ENCODE measurements around the gene PLA2G12B. TPM values are rescaled to one million over a fixed set of nuclear protein-coding genes. Genes with fewer than 3 reads are reported as not detected.

The PLA2G12B gene
- total RNA-seq, 3 donors from 2014 or later (not counting 1 experiment from before 2014, with no cell fraction given), result not detected

DNA sequence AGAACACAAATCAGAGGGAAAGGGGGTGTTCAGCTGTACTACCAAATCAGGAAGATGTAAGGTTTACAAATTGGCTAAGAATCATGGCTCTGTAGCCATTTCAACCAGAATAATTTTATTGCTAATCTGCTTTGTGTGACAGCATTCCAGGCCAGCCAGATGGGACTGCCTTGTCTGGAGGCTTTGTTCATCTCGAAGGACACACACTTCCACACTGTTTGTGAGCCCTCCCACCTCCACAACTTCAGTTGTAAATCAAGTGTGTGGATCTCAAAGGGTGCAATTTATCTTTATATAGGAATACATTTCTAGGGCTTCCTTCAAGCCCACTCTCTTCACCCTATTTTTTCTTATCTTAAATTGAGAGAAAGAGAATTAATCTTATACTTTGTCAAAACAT is 68.0 kb downstream of the PLA2G12B start:
- Mint-ChIP-seq H3K36me3 (peaks cover 10% of the 10 kb centered on the region), H3K4me3 (no peak overlapping the region), H3K9me3 (no peaks in the 10 kb centered on the region), H3K4me1 (peaks cover 28 to 35% of the 10 kb centered on the region in 2 donors), H3K27me3 (ENCODE audit: low read depth in 2 of 2) (no peaks in the 10 kb centered on the region), H3K27ac (peak overlapping the region in 1 of 2 donors; percentile 37)
- DNase-seq (no peak), ATAC-seq (no peak)
- H3K36me3 ChIP-seq (ENCODE audit: control insufficient read depth, insufficient read depth, low read length), result no peaks in the 10 kb centered on the region
- WGBS (ENCODE audit: insufficient coverage), result 100% methylated on average over 1 of the region's 1 CpG
- H3K4me1 ChIP-seq (ENCODE audit: control insufficient read depth, insufficient read depth, low read length), result peaks cover 8% of the 10 kb centered on the region
- H3K4me3 ChIP-seq (ENCODE audit: low read length), result no peak overlapping the region
- TF ChIP-seq, protein P1, sequence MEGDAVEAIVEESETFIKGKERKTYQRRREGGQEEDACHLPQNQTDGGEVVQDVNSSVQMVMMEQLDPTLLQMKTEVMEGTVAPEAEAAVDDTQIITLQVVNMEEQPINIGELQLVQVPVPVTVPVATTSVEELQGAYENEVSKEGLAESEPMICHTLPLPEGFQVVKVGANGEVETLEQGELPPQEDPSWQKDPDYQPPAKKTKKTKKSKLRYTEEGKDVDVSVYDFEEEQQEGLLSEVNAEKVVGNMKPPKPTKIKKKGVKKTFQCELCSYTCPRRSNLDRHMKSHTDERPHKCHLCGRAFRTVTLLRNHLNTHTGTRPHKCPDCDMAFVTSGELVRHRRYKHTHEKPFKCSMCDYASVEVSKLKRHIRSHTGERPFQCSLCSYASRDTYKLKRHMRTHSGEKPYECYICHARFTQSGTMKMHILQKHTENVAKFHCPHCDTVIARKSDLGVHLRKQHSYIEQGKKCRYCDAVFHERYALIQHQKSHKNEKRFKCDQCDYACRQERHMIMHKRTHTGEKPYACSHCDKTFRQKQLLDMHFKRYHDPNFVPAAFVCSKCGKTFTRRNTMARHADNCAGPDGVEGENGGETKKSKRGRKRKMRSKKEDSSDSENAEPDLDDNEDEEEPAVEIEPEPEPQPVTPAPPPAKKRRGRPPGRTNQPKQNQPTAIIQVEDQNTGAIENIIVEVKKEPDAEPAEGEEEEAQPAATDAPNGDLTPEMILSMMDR (IDR thresholded peaks at IDR 0.05), result no peak
- no peak overlapping the region for H3K27ac ChIP-seq (ENCODE audit: low read length)
- intact Hi-C loops (cut with micrococcal nuclease), result no loop called here
- no peaks in the 10 kb centered on the region for H3K27me3 ChIP-seq (ENCODE audit: control insufficient read depth, insufficient read depth, low read length)
- H3K9me3 ChIP-seq (ENCODE audit: control insufficient read depth, insufficient read depth, low read length), result no peaks in the 10 kb centered on the region

DNA sequence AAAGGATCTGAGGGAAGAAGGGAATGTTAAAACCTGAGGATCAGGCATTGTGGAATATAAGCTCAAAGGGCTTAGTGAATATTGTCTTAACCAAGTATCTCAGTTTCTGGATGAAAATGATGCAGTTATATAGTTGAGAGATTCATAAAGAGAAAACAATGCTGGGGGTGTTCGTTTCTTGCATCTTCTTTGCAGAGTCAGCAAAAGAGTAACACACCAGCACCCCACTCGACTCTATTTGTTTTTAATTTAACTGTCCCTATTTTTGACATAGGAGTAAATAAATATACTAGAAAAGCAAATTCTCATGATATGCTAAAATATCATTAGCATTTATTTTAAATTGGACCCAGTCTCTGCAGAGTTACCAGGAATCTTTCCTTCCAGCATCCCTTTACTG is 68.7 kb downstream of the PLA2G12B start:
- no peak overlapping the region for H3K27ac Mint-ChIP-seq
- TF ChIP-seq, protein P1 (IDR thresholded peaks at IDR 0.05), result no peak

More for the DNA sequence above, 68.7 kb downstream of the PLA2G12B start:
- DNase-seq (no peak), ATAC-seq (no peak)
- H3K4me1 Mint-ChIP-seq, result peaks cover 28 to 33% of the 10 kb centered on the region in 2 donors
- no CpG with 5 or more reads among the region's 2 CpGs for WGBS (ENCODE audit: insufficient coverage)
- no peaks in the 10 kb centered on the region for H3K9me3 Mint-ChIP-seq
- H3K4me1 ChIP-seq (ENCODE audit: control insufficient read depth, insufficient read depth, low read length), result peaks cover 8% of the 10 kb centered on the region
- no peaks in the 10 kb centered on the region for H3K27me3 Mint-ChIP-seq (ENCODE audit: low read depth in 2 of 2)
- H3K27me3 ChIP-seq (ENCODE audit: control insufficient read depth, insufficient read depth, low read length), result no peaks in the 10 kb centered on the region
- H3K36me3 Mint-ChIP-seq, result peaks cover 10% of the 10 kb centered on the region
- no peaks in the 10 kb centered on the region for H3K9me3 ChIP-seq (ENCODE audit: control insufficient read depth, insufficient read depth, low read length)
- H3K36me3 ChIP-seq (ENCODE audit: control insufficient read depth, insufficient read depth, low read length), result no peaks in the 10 kb centered on the region
- no peak overlapping the region for H3K4me3 ChIP-seq (ENCODE audit: low read length)
- intact Hi-C loops (cut with micrococcal nuclease), result no loop called here
- H3K27ac ChIP-seq (ENCODE audit: low read length), result no peak overlapping the region
- no peak overlapping the region for H3K4me3 Mint-ChIP-seq

Other genes with a start within 250 kb of the PLA2G12B start
- gene OIT3, start 61.1 kb downstream of the PLA2G12B start, total RNA-seq, result not detected
- gene P4HA1, start 142.1 kb upstream of the PLA2G12B start, total RNA-seq, result 10 to 100 TPM; 13.0 to 16.3 (median 13.9) TPM
- 1 to 10 TPM in 1 of 3 donors, under 1 TPM in 2; 0.35 to 1.3 (median 0.65) TPM for gene NUDT13, start 155.6 kb upstream of the PLA2G12B start, total RNA-seq
- gene ECD, start 213.2 kb upstream of the PLA2G12B start, total RNA-seq, result 10 to 100 TPM; 48.4 to 53.6 (median 52.1) TPM
- gene FAM149B1, start 213.3 kb upstream of the PLA2G12B start, total RNA-seq, result 10 to 100 TPM; 12.7 to 17.6 (median 12.8) TPM

Measured in natural killer cell (primary cell).